Ovary (tissue), 3 donors: ENCODE data around the gene RPS21.

Experiments used
- EP300 ChIP-seq: sonication (generic); formaldehyde crosslinking; IDR thresholded peaks from one replicate; pipeline ENCODE4 v1.6.1; 2017; ENCODE audit warnings: antibody characterized with exemption
- POLR2A ChIP-seq: fragments of 450-650 bp; IDR thresholded peaks from one replicate; pipeline ENCODE4 v1.6.1; 2017; ENCODE audit warnings: antibody characterized with exemption, mild to moderate bottlenecking, moderate library complexity
- TF ChIP-seq, protein P1 (sequence below), 3 donors: fragments of 450-650 bp in 2 of 3; fragments of 200-600 bp in 1 of 3; IDR thresholded peaks; one replicate each; pipeline versions ENCODE4 v1.5.1 to v1.8.0; 2016 to 2022; ENCODE audit warnings: antibody characterized with exemption in 3 of 3, mild to moderate bottlenecking in 1 of 3
- donor health status: DM: no; HTN: no; CAD: no.

DNA sequence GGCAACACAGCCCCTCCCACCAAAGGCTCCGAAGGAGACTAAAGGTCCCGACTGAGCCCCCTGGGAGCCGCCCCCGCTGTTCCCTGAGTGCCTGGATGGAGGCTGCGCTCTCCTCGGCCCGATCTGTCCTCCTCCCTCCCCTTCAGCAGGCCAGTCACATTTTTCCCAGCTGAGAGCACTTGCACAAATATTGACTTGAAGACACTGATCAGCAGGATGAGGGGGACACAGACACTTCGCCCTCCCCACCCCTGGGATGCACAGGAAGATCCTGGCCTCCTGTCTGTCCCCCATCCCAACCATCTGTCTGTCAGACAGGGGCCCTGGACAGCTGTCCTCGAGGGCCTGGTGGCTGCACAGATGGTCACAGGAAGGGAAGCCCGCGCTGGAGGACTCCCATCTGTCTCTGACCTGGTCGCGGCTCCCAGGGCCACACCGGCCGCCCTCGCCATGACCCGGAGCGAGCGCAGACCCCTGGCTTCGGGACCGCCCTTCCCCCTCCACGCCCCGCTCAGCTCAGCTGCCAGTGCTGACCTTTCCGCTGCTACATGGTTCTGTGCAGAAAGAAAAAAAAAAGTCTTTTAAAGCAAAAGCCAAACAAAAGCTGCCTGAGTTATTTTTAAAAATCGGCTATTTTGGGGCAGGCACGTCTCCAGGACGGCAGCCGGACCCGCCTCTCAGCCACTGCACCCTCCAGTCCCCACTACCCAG lies 30.9 kb upstream of the RPS21 start:
- TF ChIP-seq EP300 = no peak
- TF ChIP-seq, protein P1, sequence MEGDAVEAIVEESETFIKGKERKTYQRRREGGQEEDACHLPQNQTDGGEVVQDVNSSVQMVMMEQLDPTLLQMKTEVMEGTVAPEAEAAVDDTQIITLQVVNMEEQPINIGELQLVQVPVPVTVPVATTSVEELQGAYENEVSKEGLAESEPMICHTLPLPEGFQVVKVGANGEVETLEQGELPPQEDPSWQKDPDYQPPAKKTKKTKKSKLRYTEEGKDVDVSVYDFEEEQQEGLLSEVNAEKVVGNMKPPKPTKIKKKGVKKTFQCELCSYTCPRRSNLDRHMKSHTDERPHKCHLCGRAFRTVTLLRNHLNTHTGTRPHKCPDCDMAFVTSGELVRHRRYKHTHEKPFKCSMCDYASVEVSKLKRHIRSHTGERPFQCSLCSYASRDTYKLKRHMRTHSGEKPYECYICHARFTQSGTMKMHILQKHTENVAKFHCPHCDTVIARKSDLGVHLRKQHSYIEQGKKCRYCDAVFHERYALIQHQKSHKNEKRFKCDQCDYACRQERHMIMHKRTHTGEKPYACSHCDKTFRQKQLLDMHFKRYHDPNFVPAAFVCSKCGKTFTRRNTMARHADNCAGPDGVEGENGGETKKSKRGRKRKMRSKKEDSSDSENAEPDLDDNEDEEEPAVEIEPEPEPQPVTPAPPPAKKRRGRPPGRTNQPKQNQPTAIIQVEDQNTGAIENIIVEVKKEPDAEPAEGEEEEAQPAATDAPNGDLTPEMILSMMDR (IDR thresholded peaks at IDR 0.05) = no peak
- no peak for TF ChIP-seq POLR2A
